GM06990 (cell line): ENCODE results near the gene ETV6.

Source experiments
- DNase-seq: peaks from one replicate; pipeline ENCODE4 v3.0.0-alpha.2; 2011; ENCODE audit not compliant: insufficient read length; ENCODE audit errors: extremely low read depth
- H3K27me3 ChIP-seq: replicated peaks from 2 replicates; pipeline ENCODE4 v1.6.0; 2011; ENCODE audit warnings: low read length; ENCODE audit not compliant: control insufficient read depth, insufficient read depth
- H3K36me3 ChIP-seq: 2 replicates; pipeline ENCODE4 v1.5.1; 2011; ENCODE audit warnings: low read length; ENCODE audit not compliant: control insufficient read depth, insufficient read depth
- H3K4me3 ChIP-seq: replicated peaks from 2 replicates; pipeline ENCODE4 v1.5.1; 2011; ENCODE audit warnings: low read depth, mild to moderate bottlenecking, control low read depth, low read length
- CTCF ChIP-seq: IDR thresholded peaks from 2 replicates; pipeline ENCODE4 v1.5.1; 2011; ENCODE audit warnings: low read length, control low read depth, mild to moderate bottlenecking, inconsistent platforms; ENCODE audit not compliant: insufficient read depth, poor library complexity, severe bottlenecking

The ETV6 gene

GRCh38 chr12:11685716-11686115 lies 36.2 kb downstream of the ETV6 start:
- no peak for TF ChIP-seq CTCF
- Histone ChIP-seq H3K36me3 (peaks cover 6% of the 10 kb centered on the region), H3K27me3 (no peaks in the 10 kb centered on the region), H3K4me3 (no peak overlapping the region)
- no peak for DNase-seq

GRCh38 chr12:11686120-11686519 lies 36.6 kb downstream of the ETV6 start:
- Histone ChIP-seq H3K27me3 (no peaks in the 10 kb centered on the region), H3K4me3 (no peak overlapping the region), H3K36me3 (peaks cover 6% of the 10 kb centered on the region)
- no peak for DNase-seq
- TF ChIP-seq CTCF, result no peak

GRCh38 chr12:11687528-11687927 lies 38.1 kb downstream of the ETV6 start:
- no peak for TF ChIP-seq CTCF
- DNase-seq, result no peak
- Histone ChIP-seq H3K4me3 (no peak overlapping the region), H3K27me3 (no peaks in the 10 kb centered on the region), H3K36me3 (peaks cover 6% of the 10 kb centered on the region)

GRCh38 chr12:11688379-11688778 lies 38.9 kb downstream of the ETV6 start:
- Histone ChIP-seq H3K27me3 (no peaks in the 10 kb centered on the region), H3K4me3 (no peak overlapping the region), H3K36me3 (peaks cover 6% of the 10 kb centered on the region)
- no peak for DNase-seq
- TF ChIP-seq CTCF, result no peak

- Histone ChIP-seq H3K27me3 (no peaks in the 10 kb centered on the region), H3K4me3 (no peak overlapping the region), H3K36me3 (peaks cover 6% of the 10 kb centered on the region)
- no peak for TF ChIP-seq CTCF
- no peak for DNase-seq
These were observed 39.4 kb downstream of the ETV6 start for GRCh38 chr12:11688831-11689230.

- Histone ChIP-seq H3K36me3 (peaks cover 6% of the 10 kb centered on the region), H3K27me3 (no peaks in the 10 kb centered on the region), H3K4me3 (no peak overlapping the region)
- no peak for DNase-seq
- TF ChIP-seq CTCF, result no peak
These were observed 40.2 kb downstream of the ETV6 start for GRCh38 chr12:11689591-11690186.
